Activated CD8-positive, alpha-beta memory T cell treated with anti-CD3 and anti-CD28 coated beads for 24 hours (primary cell): ENCODE measurements around the gene CCDC186.
A peak's percentile ranks its signal among the peaks of the same experiment; 100 is the strongest.

Experiments
- DNase-seq: peaks from one replicate; pipeline ENCODE4 v3.0.0-alpha.2; 2020

Gene CCDC186

DNA sequence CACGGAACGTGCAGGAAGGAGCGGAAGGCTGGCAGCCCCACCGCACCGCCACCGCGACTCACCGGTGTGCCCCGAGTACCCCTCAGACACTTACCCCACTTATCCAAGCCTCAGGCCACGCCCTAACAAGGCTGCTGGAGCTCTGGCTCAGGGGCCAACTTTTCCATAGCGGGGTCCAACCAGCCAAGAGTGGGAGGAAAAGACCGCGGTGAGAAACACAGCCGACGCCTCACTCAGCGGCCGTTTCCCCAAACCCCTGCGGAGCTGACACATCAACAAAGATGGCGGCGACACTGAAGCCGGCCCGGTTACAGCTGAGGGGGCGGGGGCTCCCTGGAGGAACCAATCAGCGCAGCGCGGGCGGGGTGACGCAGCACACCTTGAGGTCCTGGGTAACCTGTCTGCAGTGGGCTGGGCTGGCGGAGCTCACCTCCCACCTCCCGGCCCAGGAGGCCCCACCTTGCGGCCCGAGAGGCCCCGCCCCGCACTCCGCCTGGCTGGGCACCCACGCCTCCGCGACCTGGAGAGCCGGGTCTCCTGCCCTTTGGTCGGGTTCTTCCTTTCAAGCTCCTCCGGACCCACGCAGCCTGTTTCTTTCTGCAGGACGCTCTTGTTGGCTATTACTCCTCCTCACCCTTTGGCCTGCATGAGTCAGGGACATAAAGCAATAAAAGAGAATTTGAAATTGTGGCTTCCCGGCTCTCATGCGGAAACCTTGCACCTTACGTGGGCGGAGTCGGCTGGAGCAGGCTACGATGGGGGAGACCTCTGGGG lies at the start of gene CCDC186:
Gene CCDC186 (minus strand): TSS at position 283 of the 774 bp plus-strand sequence. CDS start 10,935 bp downstream, outside the sequence.
- DNase-seq = peak; percentile 98

DNA sequence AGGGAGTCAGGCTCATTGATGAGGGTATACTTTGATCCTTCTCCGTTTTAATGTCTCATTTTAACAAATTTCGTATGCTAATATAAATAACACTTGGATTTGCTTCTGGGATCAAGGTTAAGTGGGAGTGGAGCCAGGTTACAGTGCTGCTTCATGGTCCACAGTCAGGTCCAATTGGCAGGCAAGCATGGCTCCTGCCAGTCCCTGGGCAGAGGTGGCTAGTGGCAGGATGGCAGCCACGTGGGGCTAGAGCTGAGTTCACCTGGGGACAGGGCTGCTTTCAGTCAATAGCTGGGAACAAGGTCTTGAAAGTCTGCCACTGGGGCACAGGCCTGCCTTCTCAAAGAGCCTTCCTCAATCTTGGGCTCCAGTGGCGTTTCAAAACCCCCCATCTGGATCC lies 49.1 kb upstream of the CCDC186 start:
- no peak for DNase-seq

DNA sequence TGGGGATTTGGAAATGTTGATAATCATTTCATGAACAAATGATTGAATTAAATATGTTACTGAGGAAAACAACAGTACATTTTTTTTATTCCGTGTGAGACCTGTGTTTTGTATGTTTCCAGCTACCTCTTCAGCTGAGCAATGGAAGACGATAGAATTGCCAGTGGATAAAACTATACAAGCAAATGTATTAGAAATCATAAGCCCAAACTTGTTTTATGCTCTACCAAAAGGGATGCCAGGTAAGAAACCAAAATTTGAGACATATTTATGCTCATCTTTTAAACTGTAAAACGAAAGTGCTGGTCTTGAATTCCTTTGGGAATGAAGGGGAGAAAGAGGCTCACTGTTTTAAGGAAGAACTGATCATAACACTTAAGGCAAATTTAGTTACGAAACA lies 47.2 kb upstream of the CCDC186 start:
- no peak for DNase-seq

GRCh38 chr10:114220281-114220680 lies 46.3 kb upstream of the CCDC186 start:
- DNase-seq = no peak

DNA sequence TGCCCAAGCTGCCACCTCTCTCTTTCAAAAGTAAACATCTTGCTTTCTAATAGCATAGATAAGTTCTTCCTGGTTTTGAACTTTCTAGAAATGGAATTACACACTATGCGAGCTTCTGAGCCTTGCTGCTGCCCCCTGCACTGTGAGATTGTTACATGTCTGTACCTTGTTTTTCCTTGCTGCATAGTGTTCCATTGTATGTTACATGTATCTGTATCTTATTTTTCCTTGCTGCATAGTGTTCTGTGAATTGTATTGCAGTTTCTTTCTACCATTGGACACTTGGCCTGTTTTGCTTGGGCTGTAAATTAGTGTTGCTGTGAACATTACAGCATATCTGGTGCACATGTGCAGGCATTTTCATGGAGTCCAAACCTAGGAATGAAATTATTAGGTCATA lies 41.0 kb upstream of the CCDC186 start:
- DNase-seq = no peak

DNA sequence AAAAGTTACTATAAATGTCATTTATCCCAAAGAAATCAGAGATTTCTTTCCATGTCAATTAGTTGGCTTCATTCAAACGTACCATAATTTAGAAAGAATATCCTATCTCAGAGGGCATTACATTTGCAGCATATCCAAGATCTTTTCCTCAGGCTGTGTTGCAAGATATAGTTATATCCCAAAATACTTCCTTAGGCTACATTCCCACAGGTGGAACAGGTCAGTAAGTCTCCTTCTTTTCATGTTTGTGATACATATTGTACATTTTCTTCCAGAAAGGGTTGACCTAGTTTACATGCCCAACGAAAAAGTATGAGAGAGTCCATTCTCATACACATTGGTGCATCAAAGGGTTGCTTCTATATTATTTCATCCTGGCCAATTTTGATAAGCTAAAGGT lies 38.1 kb upstream of the CCDC186 start:
- DNase-seq = no peak

DNA sequence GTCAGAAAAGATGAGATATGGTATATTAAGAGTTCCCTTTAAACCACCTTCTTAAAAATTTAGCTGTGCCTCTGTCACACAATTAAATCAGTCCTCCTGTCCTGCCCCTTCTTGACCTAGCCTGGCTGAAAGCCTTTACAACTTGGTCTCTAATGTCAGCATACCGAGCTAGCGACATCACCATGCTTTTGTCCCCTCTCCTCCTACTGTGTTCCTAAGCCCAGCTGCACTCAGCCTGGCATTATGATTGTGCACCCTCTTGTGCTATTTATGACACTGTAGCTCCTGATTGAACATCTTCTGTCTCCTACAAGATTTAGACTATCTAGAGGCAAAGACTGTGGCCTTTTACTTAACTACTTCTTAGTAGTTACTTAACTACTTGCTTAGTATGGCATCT lies 34.3 kb upstream of the CCDC186 start:
- no peak for DNase-seq

- no peak for DNase-seq
These were observed 33.3 kb upstream of the CCDC186 start for GRCh38 chr10:114207349-114207748.

- no peak for DNase-seq
These were observed 32.9 kb upstream of the CCDC186 start for GRCh38 chr10:114206902-114207301.

- no peak for DNase-seq
These were observed 28.8 kb upstream of the CCDC186 start for GRCh38 chr10:114202812-114203211.

DNA sequence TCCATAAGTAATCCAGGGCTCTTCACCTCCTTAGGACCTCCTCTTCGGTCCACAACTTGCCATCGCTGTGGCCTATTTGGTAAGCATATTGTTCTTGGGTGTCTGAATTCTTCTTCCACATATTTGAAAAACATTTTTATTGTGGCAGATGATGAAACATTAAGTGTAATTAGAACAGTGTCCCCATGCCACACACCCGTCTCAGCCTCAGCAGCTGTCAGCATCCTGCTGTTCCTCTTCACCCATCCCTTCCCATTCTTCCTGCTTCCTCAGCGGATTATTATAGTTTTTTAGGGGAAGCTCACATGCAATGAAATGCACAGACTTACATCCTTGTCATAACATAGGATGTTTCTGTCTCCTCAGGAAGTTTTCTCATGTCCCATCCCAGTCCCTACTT lies 25.2 kb upstream of the CCDC186 start:
- DNase-seq = no peak

- no peak for DNase-seq
These were observed 21.1 kb upstream of the CCDC186 start for GRCh38 chr10:114195079-114195478.

- no peak for DNase-seq
These were observed 15.7 kb upstream of the CCDC186 start for GRCh38 chr10:114189700-114190099.

DNA sequence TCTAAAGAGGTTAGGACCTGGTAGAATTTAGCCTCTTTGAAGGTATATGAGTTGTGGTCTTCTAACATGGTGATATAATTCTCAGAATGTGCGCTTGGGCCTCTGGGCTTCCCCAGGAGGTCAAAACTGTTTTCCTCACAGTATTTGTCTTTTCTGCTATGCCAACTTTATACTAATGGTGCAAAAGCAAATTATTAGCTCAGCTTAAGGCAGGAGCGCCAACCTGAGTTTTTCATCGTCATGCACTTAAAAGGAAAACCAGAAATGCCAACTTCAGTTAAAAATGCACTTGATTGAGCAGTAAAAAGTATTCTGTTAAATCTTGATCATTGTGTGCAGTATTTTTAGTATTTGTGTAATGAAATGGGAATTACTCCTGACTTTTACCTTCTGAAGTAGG lies 14.9 kb upstream of the CCDC186 start:
- no peak for DNase-seq

DNA sequence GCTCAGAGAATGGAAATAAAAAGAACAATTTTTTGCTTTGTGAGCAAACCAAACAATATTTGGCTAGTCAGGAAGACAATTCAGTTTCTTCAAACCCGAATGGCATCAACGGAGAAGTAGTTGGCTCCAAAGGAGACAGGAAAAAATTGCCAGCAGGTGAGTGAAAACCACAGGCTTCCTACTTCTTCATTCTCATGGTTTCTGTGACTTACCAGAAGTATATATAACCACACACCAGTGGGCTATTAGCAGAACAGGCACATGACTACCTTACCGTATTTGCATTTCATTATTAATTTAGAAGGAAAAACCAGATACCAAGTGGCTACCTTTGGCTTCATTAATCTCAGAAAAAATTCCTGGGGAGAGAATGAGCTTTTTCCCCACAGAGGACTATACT lies 14.0 kb upstream of the CCDC186 start:
- DNase-seq = no peak

DNA sequence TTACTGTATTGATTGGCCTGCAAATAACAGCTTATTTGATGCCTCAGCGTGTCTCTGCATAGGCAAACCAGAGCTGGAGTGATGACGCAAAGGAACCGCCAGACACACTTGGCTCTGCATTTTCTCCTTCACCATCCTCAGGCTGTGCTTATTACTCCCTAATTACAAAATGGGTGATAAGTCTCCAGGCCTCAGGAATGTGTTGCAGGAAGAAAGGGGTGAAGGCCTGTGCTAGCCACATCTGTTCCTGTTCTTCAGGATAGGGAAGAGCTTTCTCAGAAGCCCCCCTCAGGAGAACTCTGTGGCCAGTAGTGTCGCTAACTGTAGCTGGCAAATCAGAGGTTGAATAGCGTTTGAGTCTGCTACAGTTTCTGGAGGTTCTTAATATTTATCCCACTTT lies 10.3 kb upstream of the CCDC186 start:
- no peak for DNase-seq

GRCh38 chr10:114183563-114183962 lies 9.6 kb upstream of the CCDC186 start:
- no peak for DNase-seq

DNA sequence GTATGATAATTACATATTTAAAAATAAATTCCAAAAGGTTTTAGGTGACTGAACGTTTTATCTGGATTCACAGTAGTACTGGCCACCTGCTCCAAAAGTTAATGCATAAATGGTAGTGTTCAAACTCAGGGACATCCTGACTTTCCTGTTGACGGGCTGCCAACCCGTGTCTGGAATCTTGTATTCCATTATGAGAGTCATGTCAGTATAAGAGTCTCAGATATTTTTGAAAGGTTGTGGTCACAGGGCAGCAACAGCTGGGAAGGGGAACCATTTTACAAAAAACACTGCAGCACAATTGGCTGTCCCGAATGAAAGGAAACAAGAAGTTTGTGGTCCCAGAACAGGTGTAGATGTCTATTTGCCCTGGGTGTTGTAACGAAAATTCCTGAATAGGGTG lies 8.0 kb upstream of the CCDC186 start:
- no peak for DNase-seq

DNA sequence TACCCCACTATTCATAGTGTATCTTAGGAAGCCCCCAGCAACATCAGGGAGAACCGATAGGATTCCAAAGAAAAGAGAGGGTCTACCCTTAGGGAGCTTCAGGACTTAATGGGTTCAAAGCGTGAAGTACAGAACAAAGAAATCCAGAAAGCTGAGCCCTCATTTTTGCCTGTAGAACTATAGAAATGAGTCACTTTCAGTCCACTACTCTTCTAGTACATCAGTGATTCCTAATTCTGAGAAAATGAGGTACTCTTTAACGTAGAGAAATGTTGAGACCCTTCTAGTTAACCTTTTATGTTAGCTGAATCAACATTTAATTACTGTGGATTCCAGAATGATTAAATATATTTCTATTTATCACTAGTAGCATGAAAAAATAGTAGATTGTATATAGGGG lies 6.9 kb upstream of the CCDC186 start:
- DNase-seq = no peak

DNA sequence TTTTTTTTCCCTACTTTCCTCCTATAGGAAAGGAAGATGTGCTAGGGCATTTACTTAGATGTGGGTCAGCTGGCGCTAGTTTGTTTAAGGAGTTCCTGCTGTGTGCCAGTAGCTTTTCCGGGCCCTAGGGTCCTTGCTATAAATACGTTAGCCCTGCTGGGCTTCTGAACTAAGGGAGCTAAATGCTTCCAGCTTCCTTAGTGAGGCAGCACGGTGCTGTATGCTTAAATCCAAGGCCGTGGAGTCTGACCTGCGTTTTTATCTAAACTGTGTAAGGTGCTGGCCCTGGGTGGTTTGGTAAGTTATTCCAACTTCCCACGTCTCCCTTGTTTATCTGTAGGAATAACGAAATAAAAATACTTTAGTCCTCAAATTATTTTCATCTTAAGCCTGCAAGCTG lies 5.7 kb upstream of the CCDC186 start:
- DNase-seq = no peak

- no peak for DNase-seq
These were observed 5.1 kb upstream of the CCDC186 start, which contains the start of gene TDRD1 for GRCh38 chr10:114179148-114179547. Gene TDRD1 (plus strand): TSS chr10:114179353. CDS start chr10:114187832, 8,479 bp downstream.

- DNase-seq = no peak
These were observed 2.5 kb upstream of the CCDC186 start for GRCh38 chr10:114176511-114176910.

GRCh38 chr10:114175667-114176066 lies 1.7 kb upstream of the CCDC186 start:
- no peak for DNase-seq

- no peak for DNase-seq
These were observed 739 bp upstream of the CCDC186 start for GRCh38 chr10:114174695-114175188.

DNA sequence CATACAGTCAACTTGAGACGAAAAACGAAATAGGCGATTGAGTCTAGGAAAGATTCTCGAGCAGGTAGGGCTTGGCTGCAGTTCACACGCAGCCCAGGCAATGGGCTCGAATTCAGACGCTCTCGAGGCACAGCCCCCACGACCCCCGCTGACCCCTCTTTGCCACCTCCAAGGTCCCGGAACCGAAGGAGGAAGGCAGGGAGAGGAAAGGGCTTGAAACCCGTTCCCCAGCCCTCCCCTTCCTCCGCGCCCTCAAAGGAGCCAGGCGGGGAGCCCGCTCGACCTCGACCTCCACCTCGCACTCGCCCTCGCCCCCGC lies 441 bp downstream of the CCDC186 start:
- DNase-seq = no peak
